HG03469 (cell line): ENCODE results near the gene C2CD4C.
"Not testable (repeated sequence)": the region's sequence is repeated elsewhere in the genome, so short reads cannot be mapped to it uniquely, and the experiment has no call there.

ENCODE experiments used
- ATAC-seq: cut with Tn5 transposase; IDR thresholded peaks from one replicate; pipeline ENCODE4 v1.9.1; 2021; ENCODE audit warnings: mild to moderate bottlenecking, moderate library complexity, moderate number of reproducible peaks; ENCODE audit not compliant: unreplicated experiment

The C2CD4C gene

DNA sequence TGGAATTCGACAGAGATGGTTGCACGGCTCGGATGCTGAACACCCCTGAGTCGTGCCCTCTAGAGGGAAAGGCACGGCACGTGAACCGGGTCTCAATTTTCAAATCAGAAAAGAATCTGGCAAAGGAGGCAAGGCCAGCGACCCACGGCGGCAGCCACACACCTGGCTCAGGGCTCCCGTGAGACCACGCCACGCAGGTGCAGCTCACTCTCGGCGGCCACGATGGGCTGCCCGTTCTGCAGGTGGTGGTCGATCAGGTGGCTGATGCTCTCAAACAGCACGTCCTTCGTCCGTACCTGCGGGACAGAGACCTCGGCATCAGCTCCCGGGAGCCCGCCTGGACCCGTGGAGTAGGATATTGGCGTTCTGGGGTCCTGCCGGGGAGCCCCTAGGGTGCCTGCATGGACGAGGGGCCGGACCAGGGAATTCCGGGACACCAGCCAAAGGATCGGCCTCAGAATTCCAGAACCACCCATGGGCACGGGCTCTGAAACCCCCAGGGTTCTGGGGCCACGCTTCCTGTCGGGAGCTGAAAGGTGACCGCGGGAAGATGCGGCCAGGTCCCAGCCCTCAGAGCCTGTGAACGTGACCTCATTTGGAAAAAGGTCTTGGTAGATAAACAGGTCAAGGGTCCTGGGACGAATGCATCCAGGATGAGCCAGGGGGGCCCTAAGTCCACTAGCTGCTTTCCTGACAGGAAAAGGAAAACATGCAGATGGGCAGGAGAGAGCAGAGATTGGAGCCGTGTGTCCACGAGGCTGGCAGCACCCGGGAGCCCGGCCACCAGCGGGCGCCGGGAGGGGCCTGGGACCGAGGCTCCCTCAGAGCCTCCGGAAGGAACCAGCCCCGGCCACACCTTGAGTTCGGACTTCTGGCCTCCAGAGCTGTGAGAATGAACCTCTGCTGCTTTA is 10.1 kb upstream of the C2CD4C start:
- no peak for ATAC-seq

DNA sequence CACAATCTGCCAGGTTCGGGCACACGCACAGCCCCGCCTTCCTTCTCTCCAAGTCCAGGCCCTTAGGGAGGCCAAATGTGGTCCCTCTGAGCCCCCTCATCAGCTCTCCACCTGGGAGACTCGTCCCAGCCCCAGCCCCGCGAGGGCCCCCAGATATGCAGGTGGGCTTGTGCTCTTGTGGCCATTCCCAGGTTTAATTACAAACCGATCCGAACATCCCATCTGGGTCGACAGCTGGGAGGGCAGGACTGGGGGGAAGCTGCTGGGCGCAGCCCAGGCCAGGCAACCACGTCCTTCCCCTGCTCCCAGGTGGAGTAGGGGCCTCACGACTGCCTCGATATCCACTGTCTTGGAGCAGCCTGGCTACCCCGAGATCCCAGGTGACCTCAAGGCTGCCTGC is 7.5 kb upstream of the C2CD4C start:
- no peak for ATAC-seq

GRCh38 chr19:415292-415691 is 6.3 kb upstream of the C2CD4C start:
- ATAC-seq: no peak

DNA sequence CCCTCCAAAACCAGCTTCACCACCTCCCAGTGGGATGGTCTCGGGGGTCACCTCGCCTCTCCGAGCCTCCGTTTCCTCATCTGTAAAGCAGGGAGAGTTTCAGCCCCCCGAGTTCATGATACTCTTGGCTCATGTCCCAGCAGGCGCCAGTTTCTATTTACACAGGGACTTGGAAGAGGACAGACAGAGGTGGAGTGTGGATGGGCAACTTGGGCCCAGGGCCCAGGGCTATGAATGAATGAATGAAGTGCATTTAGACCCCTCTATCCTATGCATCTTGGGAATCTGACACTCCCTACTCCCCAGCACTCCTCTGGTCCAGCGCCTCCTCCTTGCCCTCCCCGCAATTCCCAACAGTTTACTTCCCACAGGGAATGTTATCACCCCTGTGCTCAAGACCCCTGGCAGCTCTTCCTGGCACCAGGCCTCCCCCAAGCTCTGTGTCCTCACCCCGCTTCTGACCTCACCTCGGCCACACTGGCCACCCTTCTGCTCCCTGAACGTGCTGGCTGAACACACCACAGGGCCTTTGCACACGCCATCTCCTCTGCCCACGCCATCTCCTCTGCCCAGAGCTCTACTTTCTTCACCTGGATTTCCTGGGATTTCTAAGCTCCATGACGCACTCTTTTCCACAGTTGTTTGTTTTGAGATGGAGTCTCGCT is 4.9 kb upstream of the C2CD4C start:
- no peak for ATAC-seq

DNA sequence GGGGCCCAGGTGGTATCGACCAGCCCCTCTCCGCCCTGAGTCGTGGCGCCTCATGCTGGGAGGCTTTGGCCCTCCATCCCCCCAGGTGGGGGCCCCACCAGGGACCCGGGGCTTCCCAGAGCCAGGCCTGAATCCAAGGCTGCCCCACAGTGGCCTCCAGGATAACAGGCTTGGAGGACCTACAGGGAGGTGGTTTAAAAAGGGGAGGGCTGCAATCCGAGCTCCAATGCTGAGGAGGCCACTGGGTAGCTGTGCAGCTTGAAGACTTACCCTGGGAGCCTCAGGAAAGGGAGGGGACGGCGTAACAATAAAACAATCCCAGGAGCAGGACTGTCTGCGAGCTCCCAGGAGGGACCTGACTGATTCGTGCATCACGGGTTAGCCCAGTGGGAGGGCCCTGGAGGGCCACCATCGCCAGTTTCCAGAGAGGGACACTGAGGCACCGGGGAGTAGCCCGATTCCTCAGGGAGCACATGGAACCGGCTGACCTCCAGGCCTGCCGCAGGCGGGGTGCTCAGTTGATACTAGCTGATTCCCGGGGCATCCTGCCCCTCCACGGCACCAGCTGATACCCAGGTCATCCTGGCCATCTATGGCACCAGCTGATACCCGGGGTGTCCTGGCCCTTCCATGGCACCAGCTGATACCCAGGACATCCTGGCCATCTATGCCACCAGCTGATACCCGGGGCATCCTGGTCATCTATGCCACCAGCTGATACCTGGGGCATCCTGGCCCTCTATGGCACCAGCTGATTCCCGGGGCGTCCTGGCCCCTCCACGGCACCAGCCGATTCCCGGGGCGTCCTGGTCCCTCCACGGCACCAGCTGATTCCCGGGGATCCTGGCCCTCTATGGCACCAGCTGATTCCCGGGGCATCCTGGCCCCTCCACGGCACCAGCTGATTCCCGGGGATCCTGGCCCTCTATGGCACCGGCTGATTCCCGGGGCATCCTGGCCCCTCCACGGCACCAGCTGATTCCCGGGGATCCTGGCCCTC is 3.7 kb upstream of the C2CD4C start:
- no peak for ATAC-seq

GRCh38 chr19:411723-412355 is 2.9 kb upstream of the C2CD4C start:
- no peak for ATAC-seq

GRCh38 chr19:411121-411722 is 2.3 kb upstream of the C2CD4C start:
- not testable (repeated sequence) for ATAC-seq

DNA sequence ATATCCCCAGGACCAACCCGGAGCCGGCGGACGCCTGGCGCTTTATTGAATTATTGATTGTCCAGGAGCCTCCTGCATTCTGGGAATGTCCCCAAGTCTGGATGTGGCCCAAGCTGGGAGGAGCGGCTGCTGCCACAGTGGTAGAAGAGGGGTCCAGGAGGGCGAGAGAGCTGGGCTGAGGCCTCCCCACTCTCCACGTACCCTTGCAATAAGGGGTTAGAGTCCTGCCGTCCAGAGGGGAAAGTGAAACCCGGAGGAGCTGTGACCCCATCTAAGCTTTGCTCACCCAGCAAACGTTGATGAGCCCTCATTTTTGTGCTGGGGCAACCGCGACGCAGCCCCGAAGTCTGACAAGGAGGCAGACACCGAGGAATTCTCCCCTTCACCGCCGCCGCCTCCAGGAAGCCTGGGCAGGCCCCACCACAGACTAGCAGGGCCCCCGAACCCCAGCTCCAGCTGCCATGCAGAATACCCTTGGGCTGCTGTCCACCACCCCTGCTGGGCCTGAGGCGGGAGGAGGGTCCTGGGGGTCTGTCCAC is 1.4 kb upstream of the C2CD4C start:
- no peak for ATAC-seq

GRCh38 chr19:409516-410242 is 732 bp upstream of the C2CD4C start:
- no peak for ATAC-seq

DNA sequence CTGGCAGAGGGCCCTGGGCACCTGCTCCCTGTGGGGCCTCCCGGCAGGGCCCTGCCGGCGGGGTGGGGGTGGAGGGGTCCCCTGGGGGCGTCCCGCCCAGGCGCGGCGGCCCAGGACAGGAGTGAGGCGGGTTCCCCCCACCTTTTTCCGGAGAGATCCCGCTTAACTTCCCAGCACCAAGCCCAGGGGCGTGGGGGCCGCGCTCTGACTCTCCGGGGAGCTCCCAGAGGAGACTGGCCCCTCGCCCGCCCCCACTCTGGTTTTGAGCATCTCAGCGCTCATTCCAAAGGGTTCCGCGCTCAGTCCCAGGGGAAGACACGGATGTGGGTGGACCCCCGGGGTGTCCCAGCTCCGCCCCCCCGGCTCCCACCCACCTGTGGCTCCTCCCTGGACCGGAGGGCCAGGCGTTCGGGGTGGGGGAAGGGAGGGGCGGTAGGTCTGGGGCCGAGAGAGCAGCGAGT is 476 bp downstream of the C2CD4C start:
- no peak for ATAC-seq

GRCh38 chr19:407511-408440 is 1.2 kb downstream of the C2CD4C start:
- no peak for ATAC-seq

GRCh38 chr19:406971-407510 is 1.9 kb downstream of the C2CD4C start:
- no peak for ATAC-seq

DNA sequence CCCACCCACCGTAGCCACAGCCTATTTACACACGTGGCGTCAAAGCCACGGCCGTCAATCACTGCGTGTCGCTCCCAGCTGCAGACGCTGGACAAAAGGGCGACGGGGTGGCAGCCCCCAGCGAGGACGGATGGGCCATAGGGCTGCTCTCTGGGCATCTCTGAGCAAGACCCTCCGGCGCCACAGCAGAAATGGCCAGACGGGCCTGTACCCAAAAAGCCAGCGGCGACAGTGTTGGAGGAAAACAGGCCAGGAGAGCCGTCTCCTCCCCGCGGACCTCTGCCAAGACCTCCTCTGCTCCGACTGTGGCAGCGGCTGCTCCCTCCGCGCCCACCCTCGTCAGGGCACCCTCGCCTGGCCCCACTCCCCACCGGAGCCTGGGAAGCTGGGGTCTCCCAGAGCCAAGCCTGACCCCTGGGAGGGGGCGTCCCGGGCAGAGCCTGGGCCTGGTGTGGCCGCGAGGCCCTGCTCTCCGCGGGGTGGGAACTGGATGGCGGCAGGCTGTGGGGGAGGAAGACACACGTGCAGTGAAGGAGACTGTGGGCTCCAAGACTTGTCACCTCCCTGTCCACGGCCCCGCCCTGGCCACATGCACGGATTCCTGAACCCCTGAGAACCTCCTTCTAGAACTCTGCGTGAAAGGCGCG is 2.7 kb downstream of the C2CD4C start:
- no peak for ATAC-seq

DNA sequence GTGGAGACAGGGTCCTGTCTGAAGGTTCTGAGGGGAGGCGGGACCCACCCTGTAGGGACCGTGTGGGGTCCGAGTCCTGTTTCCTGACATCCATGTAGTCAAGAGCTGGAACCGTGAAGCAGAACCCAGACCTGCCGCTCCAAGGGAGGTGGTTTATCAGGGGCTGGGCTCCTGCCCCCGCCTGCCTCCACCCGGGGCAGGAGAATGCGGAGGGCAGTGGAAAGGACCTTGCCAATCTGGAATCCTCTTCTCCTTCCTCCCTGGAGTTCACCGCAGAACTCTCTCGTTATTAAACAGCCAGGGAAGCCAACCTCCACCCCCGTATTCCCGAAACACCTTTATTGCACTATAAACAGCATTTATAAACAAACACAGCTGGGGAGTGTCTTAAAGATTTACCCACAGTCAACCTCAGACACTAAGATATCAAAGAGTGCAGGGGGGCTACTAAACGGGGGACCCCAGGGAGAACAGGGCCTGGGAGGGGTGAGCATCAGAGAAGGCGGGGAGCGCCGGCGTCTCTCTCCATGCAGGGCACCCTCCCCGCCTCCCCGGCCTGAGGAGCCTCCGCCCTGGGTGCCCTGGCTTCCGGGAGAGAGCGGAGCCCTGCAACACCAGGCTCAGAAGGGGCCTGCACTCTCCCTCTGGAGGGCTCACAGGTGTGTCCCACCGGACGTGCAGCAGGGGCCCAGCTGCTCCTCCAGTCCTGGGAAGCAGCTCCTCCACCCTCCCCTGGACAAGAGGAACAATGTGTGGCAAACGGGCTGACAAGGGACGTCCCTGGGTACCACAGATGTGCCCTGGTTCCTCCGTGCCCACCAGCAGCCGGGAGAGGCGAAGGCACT is 3.6 kb downstream of the C2CD4C start:
- no peak for ATAC-seq

- no peak for ATAC-seq
Measured at GRCh38 chr19:403221-404027, 5.5 kb downstream of the C2CD4C start.

- ATAC-seq: no peak
Measured at GRCh38 chr19:402786-403185, 6.2 kb downstream of the C2CD4C start.
